GM12873 (cell line): ENCODE data around the gene CILP2.
A peak's percentile ranks its signal among the peaks of the same experiment; 100 is the strongest.

ENCODE experiments used
- CTCF ChIP-seq: IDR thresholded peaks from 2 replicates; pipeline ENCODE4 v1.5.1; 2012; ENCODE audit warnings: low read depth, mild to moderate bottlenecking, moderate library complexity, low read length, control low read depth; ENCODE audit not compliant: insufficient read depth; ENCODE audit errors: missing control alignments

CILP2 gene

GRCh38 chr19:19550485-19550929 lies 12.4 kb downstream of the CILP2 start:
- TF ChIP-seq CTCF, result no peak

- TF ChIP-seq CTCF, result no peak
Observed at GRCh38 chr19:19550972-19551852, 13.1 kb downstream of the CILP2 start.

GRCh38 chr19:19551853-19552192 lies 13.8 kb downstream of the CILP2 start:
- TF ChIP-seq CTCF, result no peak

- TF ChIP-seq CTCF, result peak; percentile 76
Observed at GRCh38 chr19:19552798-19553197, 14.7 kb downstream of the CILP2 start.

GRCh38 chr19:19553670-19554069 lies 15.6 kb downstream of the CILP2 start:
- TF ChIP-seq CTCF, result no peak

- peak; percentile 88 for TF ChIP-seq CTCF
Observed at GRCh38 chr19:19554074-19555023, 16.3 kb downstream of the CILP2 start.

- TF ChIP-seq CTCF, result no peak
Observed at GRCh38 chr19:19558055-19558454, 20.0 kb downstream of the CILP2 start.
